Anterior cingulate cortex (tissue), 58 donors: ENCODE measurements around the gene FLNB.

Experiments
- DNase-seq, 58 donors: peaks; one replicate each; lab custom pipeline; 2025; lab: John Stamatoyannopoulos, UW

FLNB gene

GRCh38 chr3:58129041-58129770, 121.0 kb downstream of the FLNB start:
- no peak for DNase-seq

DNA sequence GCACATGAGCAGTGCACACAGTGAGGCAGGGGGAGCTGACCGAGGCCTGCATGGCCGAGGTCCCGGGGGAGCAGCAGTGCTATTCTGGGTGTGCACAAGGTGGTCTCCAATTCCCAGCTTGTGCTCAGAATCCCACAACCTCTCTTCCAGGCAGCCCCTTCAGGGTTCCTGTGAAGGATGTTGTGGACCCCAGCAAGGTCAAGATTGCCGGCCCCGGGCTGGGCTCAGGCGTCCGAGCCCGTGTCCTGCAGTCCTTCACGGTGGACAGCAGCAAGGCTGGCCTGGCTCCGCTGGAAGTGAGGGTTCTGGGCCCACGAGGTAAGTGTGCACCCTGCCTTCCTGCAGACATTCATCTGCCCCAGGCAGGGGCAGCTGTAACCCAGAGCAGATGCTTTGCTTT, 122.4 kb downstream of the FLNB start:
- DNase-seq, result no peak

DNA sequence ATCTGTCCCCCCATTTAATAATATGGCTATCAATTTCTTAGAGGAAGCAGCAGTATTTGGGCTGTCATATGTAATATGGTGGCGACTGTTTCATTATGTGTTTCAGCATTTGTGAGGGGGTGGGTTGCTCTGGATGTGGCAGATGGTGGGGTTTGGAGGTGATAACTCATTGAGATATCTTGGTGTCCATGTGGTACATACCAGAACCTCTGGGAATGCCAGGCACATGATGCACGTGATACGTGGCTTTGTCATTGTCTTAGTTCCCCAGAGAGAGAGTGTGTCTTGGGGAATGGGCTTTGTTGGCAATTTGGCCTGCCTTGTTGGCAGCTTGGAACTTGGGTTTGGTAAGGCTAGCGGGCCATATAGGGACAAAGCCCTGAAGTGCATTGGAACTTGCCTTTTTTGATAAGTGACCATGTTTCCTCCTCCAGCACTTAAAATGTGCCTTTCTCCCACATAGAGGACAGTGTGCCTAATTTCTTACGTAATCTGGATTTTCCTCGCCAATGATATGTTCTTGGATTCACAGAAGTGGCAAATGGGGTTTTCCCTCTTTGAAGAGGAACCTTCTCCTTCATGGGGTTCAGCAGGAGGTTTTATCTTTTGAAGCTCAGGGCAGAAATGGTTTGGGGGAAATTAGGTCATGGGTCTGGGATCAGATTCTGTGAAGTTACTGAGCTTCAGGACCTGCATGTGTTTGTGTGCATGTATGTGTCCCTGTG, 123.0 kb downstream of the FLNB start:
- DNase-seq, result no peak

GRCh38 chr3:58132850-58133249, 124.6 kb downstream of the FLNB start:
- DNase-seq, result no peak

DNA sequence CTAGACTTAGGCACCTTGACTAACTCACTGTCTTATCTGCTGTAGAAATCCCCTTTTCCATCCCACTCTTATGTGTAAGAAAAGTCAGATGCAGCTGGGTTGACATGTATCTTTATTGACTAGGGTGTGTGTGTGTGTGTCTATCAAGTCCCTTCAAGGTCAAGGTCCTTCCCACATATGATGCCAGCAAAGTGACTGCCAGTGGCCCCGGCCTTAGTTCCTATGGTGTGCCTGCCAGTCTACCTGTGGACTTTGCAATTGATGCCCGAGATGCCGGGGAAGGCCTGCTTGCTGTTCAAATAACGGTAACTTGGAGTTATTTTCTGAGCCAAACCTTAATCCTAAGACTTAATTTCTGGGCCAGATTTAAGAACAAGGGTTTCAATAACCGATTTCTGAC, 126.2 kb downstream of the FLNB start:
- DNase-seq, result no peak

DNA sequence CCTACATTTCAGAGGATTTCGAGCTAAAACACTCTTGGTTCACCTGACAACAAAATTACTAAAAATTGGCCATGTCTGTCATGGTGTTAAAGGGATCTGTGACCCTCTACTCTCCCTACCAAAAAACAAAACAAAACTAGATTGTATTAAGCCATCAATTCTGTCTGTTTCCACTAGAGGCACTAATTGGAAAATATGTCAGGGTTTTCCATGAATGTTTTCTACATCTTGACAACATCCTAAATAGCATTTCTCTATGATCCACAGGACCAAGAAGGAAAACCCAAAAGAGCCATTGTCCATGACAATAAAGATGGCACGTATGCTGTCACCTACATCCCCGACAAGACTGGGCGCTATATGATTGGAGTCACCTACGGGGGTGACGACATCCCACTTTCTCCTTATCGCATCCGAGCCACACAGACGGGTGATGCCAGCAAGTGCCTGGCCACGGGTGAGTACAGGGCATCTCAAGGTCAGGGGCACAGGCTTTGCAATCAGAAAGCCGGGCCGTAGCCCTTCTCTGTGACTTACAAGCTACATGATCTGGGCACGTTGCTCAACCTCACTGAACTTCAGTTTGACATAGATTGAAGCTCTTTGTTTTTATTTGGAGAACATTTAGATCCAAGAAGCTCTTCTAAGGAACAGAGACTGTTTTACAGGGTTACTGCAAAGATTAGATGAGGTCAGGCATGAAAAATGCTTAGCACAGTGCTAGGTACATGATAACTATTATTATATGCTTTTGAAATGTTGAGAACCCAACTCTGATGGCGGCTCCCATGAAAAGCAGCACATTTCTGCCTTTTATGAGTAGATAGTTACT, 127.7 kb downstream of the FLNB start:
- DNase-seq, result no peak

DNA sequence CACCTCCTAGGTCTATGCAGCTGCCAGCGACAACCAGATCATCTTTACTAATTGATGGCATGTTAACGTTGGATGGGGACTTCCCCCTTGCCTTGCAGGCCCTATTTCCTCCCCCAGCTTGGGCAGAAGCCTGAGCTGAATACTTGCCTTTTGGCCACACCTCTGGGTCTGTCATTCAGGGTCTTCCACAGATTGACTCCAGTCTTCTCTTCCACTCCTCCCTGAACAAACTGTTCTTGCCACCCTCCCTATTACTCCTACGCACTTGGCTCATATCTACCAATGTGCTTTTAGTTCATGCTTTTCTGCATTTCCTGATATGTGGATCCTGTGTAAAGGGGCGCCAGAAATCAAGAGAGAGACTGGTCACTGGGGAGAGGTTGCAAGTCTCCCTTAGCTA, 129.1 kb downstream of the FLNB start:
- no peak for DNase-seq

GRCh38 chr3:58141766-58142345, 133.6 kb downstream of the FLNB start:
- DNase-seq, result no peak

DNA sequence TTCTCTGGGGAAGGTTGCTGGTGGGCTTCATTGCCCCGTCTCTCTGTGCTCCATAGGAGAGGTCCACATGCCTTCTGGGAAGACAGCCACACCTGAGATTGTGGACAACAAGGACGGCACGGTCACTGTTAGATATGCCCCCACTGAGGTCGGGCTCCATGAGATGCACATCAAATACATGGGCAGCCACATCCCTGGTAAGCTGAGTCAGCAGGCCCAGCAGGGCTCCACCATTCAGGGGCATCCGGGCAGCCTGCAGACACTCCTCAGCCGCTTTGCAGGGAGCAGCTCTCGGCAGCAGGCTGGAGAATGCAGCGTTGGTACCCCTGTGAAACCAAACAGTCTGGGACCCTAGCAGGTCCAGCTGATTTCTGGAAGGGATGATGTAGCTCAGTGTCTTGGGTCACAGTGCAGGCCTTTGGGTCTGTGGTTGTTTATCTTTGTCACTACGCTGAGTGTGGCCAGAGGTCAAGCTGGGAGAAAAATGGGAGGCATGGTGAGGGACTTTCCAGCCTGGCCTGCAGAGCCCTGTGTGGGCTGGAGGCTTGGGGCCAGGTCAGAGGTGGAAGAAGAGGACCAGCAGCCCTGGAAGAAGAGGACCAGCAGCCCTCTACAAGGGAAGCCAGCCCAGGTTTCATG, 135.3 kb downstream of the FLNB start:
- DNase-seq, result no peak

DNA sequence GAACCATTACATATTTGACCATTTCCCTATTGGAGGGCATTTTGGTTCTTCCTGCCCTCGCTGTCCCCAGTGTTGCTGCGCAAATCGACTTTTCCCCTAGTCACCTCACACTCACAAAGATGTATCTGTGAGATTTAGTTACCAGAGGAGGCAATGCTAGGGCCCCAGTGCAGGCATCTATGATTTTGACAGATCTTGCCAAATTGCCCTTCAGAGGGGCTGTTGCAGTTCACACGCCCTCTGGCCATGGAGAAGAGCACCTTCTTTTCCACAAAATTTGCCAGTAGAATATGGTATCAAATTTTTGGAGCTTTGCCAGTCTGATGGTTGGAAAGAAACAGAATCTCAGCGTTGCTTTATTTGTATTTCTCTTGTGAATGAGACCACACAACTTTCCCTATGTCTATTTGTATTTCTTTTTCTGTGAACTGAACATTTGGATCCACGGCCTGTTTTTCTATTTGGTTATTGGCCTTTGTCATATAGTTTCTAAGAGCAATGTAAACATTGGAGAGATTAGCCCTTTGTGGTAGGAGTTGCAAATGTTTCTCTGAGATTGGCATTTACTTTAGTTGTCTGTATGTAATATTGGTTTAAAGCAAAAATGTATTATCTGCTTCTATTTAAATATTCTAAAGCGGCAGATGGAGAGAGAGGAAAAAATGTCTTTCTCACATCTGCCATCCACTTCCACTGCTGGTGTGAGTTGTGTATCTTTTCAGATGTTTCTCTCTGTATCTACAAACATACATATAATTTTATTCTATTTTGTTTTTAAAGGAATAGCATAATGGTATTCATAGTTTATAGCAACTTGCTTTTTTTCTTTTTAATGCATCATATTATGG, 136.5 kb downstream of the FLNB start:
- DNase-seq, result no peak

DNA sequence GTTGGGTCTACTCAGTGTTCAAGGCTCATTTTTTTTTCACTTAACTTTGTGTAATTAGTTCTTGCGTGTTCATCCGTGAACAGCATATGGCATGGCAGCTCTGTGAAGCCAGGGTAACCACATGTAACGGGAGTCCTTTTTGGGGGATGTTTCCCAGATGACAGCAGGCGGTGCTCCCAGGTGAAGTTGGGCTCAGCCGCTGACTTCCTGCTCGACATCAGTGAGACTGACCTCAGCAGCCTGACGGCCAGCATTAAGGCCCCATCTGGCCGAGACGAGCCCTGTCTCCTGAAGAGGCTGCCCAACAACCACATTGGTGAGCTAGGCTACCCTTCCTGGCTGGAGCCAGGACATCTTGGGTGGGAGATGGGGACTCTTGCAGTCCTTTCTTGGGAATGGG, 139.8 kb downstream of the FLNB start:
- no peak for DNase-seq

GRCh38 chr3:58150130-58150809, 142.0 kb downstream of the FLNB start:
- no peak for DNase-seq

DNA sequence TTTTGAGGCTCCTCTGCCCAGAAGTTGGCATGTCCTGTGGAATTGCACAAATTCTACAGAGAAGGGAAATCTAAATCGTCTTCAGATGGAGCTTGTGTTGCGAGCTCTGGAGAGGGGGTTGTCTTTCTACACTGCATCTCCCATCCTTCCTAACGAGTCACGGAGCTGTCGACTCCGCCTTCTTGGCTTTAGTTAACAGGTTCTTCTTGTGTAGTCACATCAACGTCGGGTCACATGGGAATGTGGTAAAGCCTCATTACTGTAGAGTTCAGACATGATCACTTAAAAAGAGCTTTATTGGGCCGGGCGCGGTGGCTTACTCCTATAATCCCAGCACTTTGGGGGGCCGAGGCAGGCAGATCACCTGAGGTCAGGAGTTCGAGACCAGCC, 142.6 kb downstream of the FLNB start:
- DNase-seq, result no peak

GRCh38 chr3:58151637-58152036, 143.4 kb downstream of the FLNB start:
- peak in 53 of 58 donors; percentile 7 to 82 (median 54) for DNase-seq

DNA sequence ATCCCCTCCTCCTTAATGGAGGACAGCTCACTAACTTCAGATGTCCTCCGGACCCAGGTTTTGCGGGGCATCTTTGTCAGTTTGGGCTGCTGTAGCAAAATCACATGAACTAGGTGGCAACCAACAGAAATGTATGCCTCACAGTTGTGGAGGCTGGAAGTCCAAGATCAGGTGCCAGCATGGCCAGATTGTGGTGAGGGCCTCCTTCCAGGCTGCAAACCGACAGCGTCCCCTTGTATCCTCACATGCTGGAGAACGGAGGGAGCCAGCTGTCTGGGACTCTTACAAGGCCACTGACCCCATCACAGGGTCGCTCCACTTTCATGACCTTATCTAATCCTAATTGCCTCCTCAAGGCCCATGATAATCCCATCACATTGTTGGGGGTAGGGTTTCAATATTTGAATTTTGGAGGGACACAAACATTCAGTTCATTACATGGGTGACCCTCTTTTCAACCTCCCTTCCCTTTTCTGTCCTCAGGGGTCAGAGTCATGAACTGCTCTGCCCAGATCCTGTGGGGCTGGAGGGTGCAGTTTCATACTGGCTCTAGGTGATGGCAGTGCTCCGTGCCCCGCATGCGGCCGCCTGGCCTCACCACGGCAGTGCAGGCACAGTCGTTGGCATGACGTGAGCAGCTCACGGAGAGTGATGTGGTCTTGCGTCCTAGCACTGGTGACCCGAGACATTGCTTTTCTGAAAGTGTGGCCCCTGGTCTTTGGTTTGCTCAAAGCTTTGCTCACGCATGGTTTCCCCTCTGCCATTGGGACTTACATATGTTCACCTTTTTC, 144.2 kb downstream of the FLNB start:
- DNase-seq, result no peak

DNA sequence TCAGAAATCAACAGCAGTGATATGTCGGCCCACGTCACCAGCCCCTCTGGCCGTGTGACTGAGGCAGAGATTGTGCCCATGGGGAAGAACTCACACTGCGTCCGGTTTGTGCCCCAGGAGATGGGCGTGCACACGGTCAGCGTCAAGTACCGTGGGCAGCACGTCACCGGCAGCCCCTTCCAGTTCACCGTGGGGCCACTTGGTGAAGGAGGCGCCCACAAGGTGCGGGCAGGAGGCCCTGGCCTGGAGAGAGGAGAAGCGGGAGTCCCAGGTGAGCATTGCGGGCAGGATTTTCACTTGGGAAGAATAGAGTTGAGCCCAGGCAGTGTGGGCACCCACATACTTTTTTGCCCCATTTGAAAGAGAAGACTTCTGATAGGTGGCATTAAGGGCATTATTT, 145.1 kb downstream of the FLNB start:
- DNase-seq, result no peak

- DNase-seq, result peak in 14 of 58 donors; percentile 3 to 35 (median 12)
Measured at GRCh38 chr3:58154626-58155449, 146.6 kb downstream of the FLNB start.
